ENCODE measurements around the gene KCNJ16. TPM values are rescaled to one million over a fixed set of nuclear protein-coding genes. Genes with fewer than 3 reads are reported as not detected.
"Not testable (repeated sequence)": the region's sequence is repeated elsewhere in the genome, so short reads cannot be mapped to it uniquely, and the experiment has no call there.

KCNJ16 gene
- total RNA-seq, 1 donor: not detected

- no peak for DNase-seq (ENCODE audit: low read depth)
- TF ChIP-seq CTCF (IDR thresholded peaks at IDR 0.05; ENCODE audit: insufficient read depth, low read depth, low read length): no peak
- no peak overlapping the region for H3K4me3 ChIP-seq (ENCODE audit: low read depth, low read length)
Observed at GRCh38 chr17:70034158-70034557, 40.9 kb upstream of the KCNJ16 start.

GRCh38 chr17:70037498-70037897 lies 37.5 kb upstream of the KCNJ16 start:
- DNase-seq (ENCODE audit: low read depth): no peak
- H3K4me3 ChIP-seq (ENCODE audit: low read depth, low read length): no peak overlapping the region
- no peak for TF ChIP-seq CTCF (IDR thresholded peaks at IDR 0.05; ENCODE audit: insufficient read depth, low read depth, low read length)

- no peak for TF ChIP-seq CTCF (IDR thresholded peaks at IDR 0.05; ENCODE audit: insufficient read depth, low read depth, low read length)
Observed at GRCh38 chr17:70040336-70040735, 34.7 kb upstream of the KCNJ16 start.

GRCh38 chr17:70041061-70041460 lies 34.0 kb upstream of the KCNJ16 start:
- TF ChIP-seq CTCF (IDR thresholded peaks at IDR 0.05; ENCODE audit: insufficient read depth, low read depth, low read length): no peak
- no peak for DNase-seq (ENCODE audit: low read depth)

More at GRCh38 chr17:70040336-70040735, 34.7 kb upstream of the KCNJ16 start:
- H3K4me3 ChIP-seq (ENCODE audit: low read depth, low read length): no peak overlapping the region
- DNase-seq (ENCODE audit: low read depth): no peak

GRCh38 chr17:70041540-70041939 lies 33.5 kb upstream of the KCNJ16 start:
- TF ChIP-seq CTCF (IDR thresholded peaks at IDR 0.05; ENCODE audit: insufficient read depth, low read depth, low read length): no peak
- DNase-seq (ENCODE audit: low read depth): no peak
- H3K4me3 ChIP-seq (ENCODE audit: low read depth, low read length): no peak overlapping the region

More at GRCh38 chr17:70041061-70041460, 34.0 kb upstream of the KCNJ16 start:
- H3K4me3 ChIP-seq (ENCODE audit: low read depth, low read length): no peak overlapping the region

GRCh38 chr17:70045780-70046179 lies 29.2 kb upstream of the KCNJ16 start:
- not testable (repeated sequence) for H3K4me3 ChIP-seq (ENCODE audit: low read depth, low read length); DNase-seq (ENCODE audit: low read depth)

GRCh38 chr17:70047619-70048419 lies 27.2 kb upstream of the KCNJ16 start:
- DNase-seq (ENCODE audit: low read depth): no peak
- TF ChIP-seq CTCF (IDR thresholded peaks at IDR 0.05; ENCODE audit: insufficient read depth, low read depth, low read length): no peak
- no peak overlapping the region for H3K4me3 ChIP-seq (ENCODE audit: low read depth, low read length)
